Measurements from ENCODE around the gene TLE4. TPM values are rescaled to one million over a fixed set of nuclear protein-coding genes. Genes with fewer than 3 reads are reported as not detected.

TLE4 gene
- polyA plus RNA-seq, 3 donors, result 21.0 to 107 (median 21.7) TPM

- intact Hi-C loops (cut with micrococcal nuclease), result no loop called here
- Histone ChIP-seq H3K4me1 (ENCODE audit: control insufficient read depth in 1 of 2, insufficient read depth in 2 of 2, low read length in 2 of 2) (no peaks in the 10 kb centered on the region), H3K9ac (ENCODE audit: insufficient read depth, low read length, poor library complexity, severe bottlenecking) (no peak overlapping the region), H3K4me2 (replicated peaks; ENCODE audit: extremely low read depth, low read length, poor library complexity, severe bottlenecking) (no peak overlapping the region), H3K4me3 (replicated peaks in 1 of 3; ENCODE audit: low read depth in 2 of 3, low read length in 3 of 3) (no peak overlapping the region), H2AFZ (ENCODE audit: insufficient read depth, low read depth, low read length, poor library complexity, severe bottlenecking) (no peak overlapping the region), H3K27me3 (ENCODE audit: control insufficient read depth in 2 of 2, insufficient read depth in 2 of 2, low read length in 2 of 2) (no peaks in the 10 kb centered on the region), H3K9me3 (replicated peaks in 1 of 2; ENCODE audit: control insufficient read depth in 1 of 2, insufficient read depth in 1 of 2, low read length in 2 of 2) (no peaks in the 10 kb centered on the region), H3K27ac (ENCODE audit: low read depth in 1 of 2, low read length in 2 of 2) (no peak overlapping the region), H3K36me3 (replicated peaks in 1 of 2; ENCODE audit: control insufficient read depth in 1 of 2, insufficient read depth in 2 of 2, low read length in 2 of 2) (peaks cover 13 to 60% of the 10 kb centered on the region in 2 donors), H4K20me1 (ENCODE audit: insufficient read depth, low read length) (peaks cover 97% of the 10 kb centered on the region), H3K79me2 (ENCODE audit: insufficient read depth, low read length) (peaks cover 66% of the 10 kb centered on the region)
- Mint-ChIP-seq H3K4me3 (no peak overlapping the region), H3K9me3 (no peaks in the 10 kb centered on the region), H3K36me3 (peaks cover 38 to 51% of the 10 kb centered on the region in 2 donors), H3K27me3 (ENCODE audit: low read depth in 3 of 3) (peaks cover 0 to 2% (median 1%) of the 10 kb centered on the region in 3 donors), H3K27ac (no peak overlapping the region), H3K4me1 (peaks cover 15% of the 10 kb centered on the region)
- no CpG with 5 or more reads among the region's 4 CpGs for WGBS (ENCODE audit: insufficient coverage)
- TF ChIP-seq, protein P1, sequence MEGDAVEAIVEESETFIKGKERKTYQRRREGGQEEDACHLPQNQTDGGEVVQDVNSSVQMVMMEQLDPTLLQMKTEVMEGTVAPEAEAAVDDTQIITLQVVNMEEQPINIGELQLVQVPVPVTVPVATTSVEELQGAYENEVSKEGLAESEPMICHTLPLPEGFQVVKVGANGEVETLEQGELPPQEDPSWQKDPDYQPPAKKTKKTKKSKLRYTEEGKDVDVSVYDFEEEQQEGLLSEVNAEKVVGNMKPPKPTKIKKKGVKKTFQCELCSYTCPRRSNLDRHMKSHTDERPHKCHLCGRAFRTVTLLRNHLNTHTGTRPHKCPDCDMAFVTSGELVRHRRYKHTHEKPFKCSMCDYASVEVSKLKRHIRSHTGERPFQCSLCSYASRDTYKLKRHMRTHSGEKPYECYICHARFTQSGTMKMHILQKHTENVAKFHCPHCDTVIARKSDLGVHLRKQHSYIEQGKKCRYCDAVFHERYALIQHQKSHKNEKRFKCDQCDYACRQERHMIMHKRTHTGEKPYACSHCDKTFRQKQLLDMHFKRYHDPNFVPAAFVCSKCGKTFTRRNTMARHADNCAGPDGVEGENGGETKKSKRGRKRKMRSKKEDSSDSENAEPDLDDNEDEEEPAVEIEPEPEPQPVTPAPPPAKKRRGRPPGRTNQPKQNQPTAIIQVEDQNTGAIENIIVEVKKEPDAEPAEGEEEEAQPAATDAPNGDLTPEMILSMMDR (IDR thresholded peaks at IDR 0.05), result no peak
- DNase-seq, result no peak
Observed at GRCh38 chr9:79688363-79688762, 116.6 kb downstream of the TLE4 start.

GRCh38 chr9:79689576-79689975 lies 117.8 kb downstream of the TLE4 start:
- peaks cover 38 to 46% of the 10 kb centered on the region in 2 donors for H3K36me3 Mint-ChIP-seq
- peaks cover 13 to 55% of the 10 kb centered on the region in 2 donors for H3K36me3 ChIP-seq (replicated peaks in 1 of 2; ENCODE audit: control insufficient read depth in 1 of 2, insufficient read depth in 2 of 2, low read length in 2 of 2)
- H3K27ac ChIP-seq (ENCODE audit: low read depth in 1 of 2, low read length in 2 of 2), result no peak overlapping the region
- H3K4me1 Mint-ChIP-seq, result peaks cover 15% of the 10 kb centered on the region
- no peak for DNase-seq
- H3K4me3 Mint-ChIP-seq, result no peak overlapping the region
- no peak overlapping the region for H3K27ac Mint-ChIP-seq
- no peak overlapping the region for H3K4me2 ChIP-seq (replicated peaks; ENCODE audit: extremely low read depth, low read length, poor library complexity, severe bottlenecking)
- no peaks in the 10 kb centered on the region for H3K9me3 Mint-ChIP-seq
- H3K9ac ChIP-seq (ENCODE audit: insufficient read depth, low read length, poor library complexity, severe bottlenecking), result no peak overlapping the region
- no peak overlapping the region for H3K4me3 ChIP-seq (replicated peaks in 1 of 3; ENCODE audit: low read depth in 2 of 3, low read length in 3 of 3)
- H2AFZ ChIP-seq (ENCODE audit: insufficient read depth, low read depth, low read length, poor library complexity, severe bottlenecking), result no peak overlapping the region
- H4K20me1 ChIP-seq (ENCODE audit: insufficient read depth, low read length), result peaks cover 96% of the 10 kb centered on the region
- no peaks in the 10 kb centered on the region for H3K9me3 ChIP-seq (replicated peaks in 1 of 2; ENCODE audit: control insufficient read depth in 1 of 2, insufficient read depth in 1 of 2, low read length in 2 of 2)
- intact Hi-C loops (cut with micrococcal nuclease), result no loop called here
- no peaks in the 10 kb centered on the region for H3K27me3 ChIP-seq (ENCODE audit: control insufficient read depth in 2 of 2, insufficient read depth in 2 of 2, low read length in 2 of 2)
- no peaks in the 10 kb centered on the region for H3K4me1 ChIP-seq (ENCODE audit: control insufficient read depth in 1 of 2, insufficient read depth in 2 of 2, low read length in 2 of 2)
- peaks cover 0 to 2% (median 1%) of the 10 kb centered on the region in 3 donors for H3K27me3 Mint-ChIP-seq (ENCODE audit: low read depth in 3 of 3)
- TF ChIP-seq, protein P1 (IDR thresholded peaks at IDR 0.05), result no peak
- 17% methylated on average over 1 of the region's 4 CpGs for WGBS (ENCODE audit: insufficient coverage)
- peaks cover 57% of the 10 kb centered on the region for H3K79me2 ChIP-seq (ENCODE audit: insufficient read depth, low read length)

Measured in CD14-positive monocyte (primary cell).